MM.1S (cell line): ENCODE measurements around the gene MRC1.

Experiments used
- DNase-seq: peaks from one replicate; pipeline ENCODE4 v3.0.0-alpha.2; 2015
- H2AFZ ChIP-seq: fragments of 300-600 bp; sonication (generic); 2 replicates; pipeline ENCODE4 v1.6.0; 2016; ENCODE audit warnings: antibody characterized with exemption, low read length
- H3F3A ChIP-seq: fragments of 300-600 bp; sonication (generic); 2 replicates; pipeline ENCODE4 v1.6.1; 2016; ENCODE audit warnings: mild to moderate bottlenecking, antibody characterized with exemption, low read length, moderate library complexity, mixed read lengths; ENCODE audit not compliant: insufficient read depth
- H3K27ac ChIP-seq: fragments of 300-600 bp; sonication (generic); 2 replicates; pipeline ENCODE4 v1.5.1; 2016; ENCODE audit warnings: mild to moderate bottlenecking, low read length
- H3K27me3 ChIP-seq: fragments of 300-600 bp; sonication (generic); replicated peaks from 2 replicates; pipeline ENCODE4 v1.6.0; 2016; ENCODE audit warnings: low read length; ENCODE audit not compliant: insufficient read depth
- H3K36me3 ChIP-seq: fragments of 300-600 bp; sonication (generic); replicated peaks from 2 replicates; pipeline ENCODE4 v1.6.1; 2016; ENCODE audit warnings: mild to moderate bottlenecking, low read length, mixed read lengths; ENCODE audit not compliant: insufficient read depth
- H3K4me1 ChIP-seq: fragments of 300-600 bp; sonication (generic); 2 replicates; pipeline ENCODE4 v1.6.1; 2016; ENCODE audit warnings: low read length, mixed read lengths
- H3K4me2 ChIP-seq: fragments of 300-600 bp; sonication (generic); 2 replicates; pipeline ENCODE4 v1.6.0; 2016; ENCODE audit warnings: low read depth, low read length
- H3K4me3 ChIP-seq: fragments of 300-600 bp; sonication (generic); 2 replicates; pipeline ENCODE4 v1.5.1; 2016; ENCODE audit warnings: low read length, mixed read lengths
- H3K79me2 ChIP-seq: fragments of 300-600 bp; sonication (generic); 2 replicates; pipeline ENCODE4 v1.6.1; 2016; ENCODE audit warnings: mixed run types, low read length, mixed read lengths
- H3K9ac ChIP-seq: fragments of 300-600 bp; sonication (generic); 2 replicates; pipeline ENCODE4 v1.6.1; 2016; ENCODE audit warnings: low read length, mixed read lengths
- H3K9me2 ChIP-seq: fragments of 300-600 bp; sonication (generic); replicated peaks from 2 replicates; pipeline ENCODE4 v1.6.1; 2016; ENCODE audit warnings: mild to moderate bottlenecking, low read length, mixed read lengths; ENCODE audit not compliant: insufficient read depth
- H3K9me3 ChIP-seq: fragments of 300-600 bp; sonication (generic); replicated peaks from 2 replicates; pipeline ENCODE4 v1.6.1; 2016; ENCODE audit warnings: mild to moderate bottlenecking, low read length, mixed read lengths; ENCODE audit not compliant: insufficient read depth
- H4K20me1 ChIP-seq: fragments of 300-600 bp; sonication (generic); 2 replicates; pipeline ENCODE4 v1.6.1; 2016; ENCODE audit warnings: mild to moderate bottlenecking, low read length, moderate library complexity, mixed read lengths; ENCODE audit not compliant: insufficient read depth
- EZH2 ChIP-seq: fragments of 300-600 bp; sonication (generic); optimal IDR thresholded peaks from 2 replicates; pipeline ENCODE3; 2017; ENCODE audit warnings: low read depth, mild to moderate bottlenecking, antibody characterized with exemption, low read length, mixed read lengths
- EZH2phosphoT487 ChIP-seq: fragments of 300-600 bp; sonication (generic); IDR thresholded peaks from 2 replicates; pipeline ENCODE4 v1.6.1; 2018; ENCODE audit warnings: antibody characterized with exemption, low read length
- TF ChIP-seq, protein P1 (sequence below): fragments of 300-600 bp; sonication (generic); IDR thresholded peaks from 2 replicates; pipeline ENCODE4 v1.5.1; 2016; ENCODE audit warnings: antibody characterized with exemption, low read length, mixed read lengths

The MRC1 gene

GRCh38 chr10:17821893-17822292, 12.7 kb downstream of the MRC1 start:
- Histone ChIP-seq H3K27ac (no peak overlapping the region), H3K36me3 (no peaks in the 10 kb centered on the region), H3F3A (no peaks in the 10 kb centered on the region), H2AFZ (no peak overlapping the region), H3K79me2 (no peaks in the 10 kb centered on the region), H3K4me1 (no peaks in the 10 kb centered on the region), H3K9me3 (no peaks in the 10 kb centered on the region), H3K9me2 (no peaks in the 10 kb centered on the region), H4K20me1 (no peaks in the 10 kb centered on the region), H3K4me3 (no peak overlapping the region), H3K4me2 (no peak overlapping the region), H3K27me3 (no peaks in the 10 kb centered on the region), H3K9ac (no peak overlapping the region)
- DNase-seq = no peak
- TF ChIP-seq, protein P1, sequence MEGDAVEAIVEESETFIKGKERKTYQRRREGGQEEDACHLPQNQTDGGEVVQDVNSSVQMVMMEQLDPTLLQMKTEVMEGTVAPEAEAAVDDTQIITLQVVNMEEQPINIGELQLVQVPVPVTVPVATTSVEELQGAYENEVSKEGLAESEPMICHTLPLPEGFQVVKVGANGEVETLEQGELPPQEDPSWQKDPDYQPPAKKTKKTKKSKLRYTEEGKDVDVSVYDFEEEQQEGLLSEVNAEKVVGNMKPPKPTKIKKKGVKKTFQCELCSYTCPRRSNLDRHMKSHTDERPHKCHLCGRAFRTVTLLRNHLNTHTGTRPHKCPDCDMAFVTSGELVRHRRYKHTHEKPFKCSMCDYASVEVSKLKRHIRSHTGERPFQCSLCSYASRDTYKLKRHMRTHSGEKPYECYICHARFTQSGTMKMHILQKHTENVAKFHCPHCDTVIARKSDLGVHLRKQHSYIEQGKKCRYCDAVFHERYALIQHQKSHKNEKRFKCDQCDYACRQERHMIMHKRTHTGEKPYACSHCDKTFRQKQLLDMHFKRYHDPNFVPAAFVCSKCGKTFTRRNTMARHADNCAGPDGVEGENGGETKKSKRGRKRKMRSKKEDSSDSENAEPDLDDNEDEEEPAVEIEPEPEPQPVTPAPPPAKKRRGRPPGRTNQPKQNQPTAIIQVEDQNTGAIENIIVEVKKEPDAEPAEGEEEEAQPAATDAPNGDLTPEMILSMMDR = no peak
- TF ChIP-seq EZH2phosphoT487 (no peak), EZH2 (no peak)

DNA sequence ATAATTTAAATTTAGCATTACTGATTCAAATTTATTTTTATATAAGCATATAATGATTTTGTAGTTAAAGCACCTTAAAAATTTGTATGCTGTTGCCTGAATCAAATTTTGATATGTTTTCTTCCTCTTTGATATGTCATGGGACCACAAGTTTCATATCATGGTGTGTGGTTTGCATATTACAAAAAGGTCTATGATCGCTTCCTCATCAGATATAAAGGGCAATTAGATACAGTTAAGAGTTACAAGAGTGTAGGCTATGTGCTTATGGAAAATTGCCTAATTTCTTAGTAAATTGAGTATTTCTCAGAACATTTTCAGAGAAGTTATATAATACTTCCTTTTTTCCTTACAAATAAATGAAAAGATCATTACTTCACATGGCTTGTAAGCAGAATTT, 22.2 kb downstream of the MRC1 start:
- Histone ChIP-seq H3F3A (no peaks in the 10 kb centered on the region), H3K9ac (no peak overlapping the region), H3K36me3 (no peaks in the 10 kb centered on the region), H3K9me3 (no peaks in the 10 kb centered on the region), H3K4me2 (no peak overlapping the region), H4K20me1 (no peaks in the 10 kb centered on the region), H3K27ac (no peak overlapping the region), H3K9me2 (no peaks in the 10 kb centered on the region), H3K4me3 (no peak overlapping the region), H3K79me2 (no peaks in the 10 kb centered on the region), H3K4me1 (no peaks in the 10 kb centered on the region), H3K27me3 (no peaks in the 10 kb centered on the region), H2AFZ (no peak overlapping the region)
- DNase-seq = no peak
- no peak for TF ChIP-seq EZH2phosphoT487
- TF ChIP-seq, protein P1 = no peak
- no peak for TF ChIP-seq EZH2

DNA sequence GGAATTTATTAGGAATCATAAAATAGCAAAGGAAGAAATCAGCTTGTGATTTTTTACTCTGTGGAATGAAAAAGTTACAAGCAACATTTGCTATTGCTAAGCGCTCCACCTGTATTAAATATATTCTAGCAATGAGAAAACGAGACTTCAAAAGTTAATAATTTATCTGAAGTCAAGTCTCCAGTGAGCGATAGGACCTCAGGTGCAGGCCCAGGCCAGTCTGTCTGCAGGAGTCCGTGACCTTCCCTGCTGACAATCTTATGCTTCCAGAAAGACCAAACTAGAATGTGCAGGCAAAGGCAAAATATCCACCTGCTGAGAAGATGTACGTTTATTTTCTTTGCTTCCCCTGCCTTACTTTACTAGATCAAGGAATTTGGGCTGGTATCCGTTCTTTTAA, 22.7 kb downstream of the MRC1 start:
- Histone ChIP-seq H4K20me1 (no peaks in the 10 kb centered on the region), H2AFZ (no peak overlapping the region), H3K4me1 (no peaks in the 10 kb centered on the region), H3K9me3 (no peaks in the 10 kb centered on the region), H3F3A (no peaks in the 10 kb centered on the region), H3K9ac (no peak overlapping the region), H3K27me3 (no peaks in the 10 kb centered on the region), H3K9me2 (no peaks in the 10 kb centered on the region), H3K4me3 (no peak overlapping the region), H3K36me3 (no peaks in the 10 kb centered on the region), H3K79me2 (no peaks in the 10 kb centered on the region), H3K27ac (no peak overlapping the region), H3K4me2 (no peak overlapping the region)
- TF ChIP-seq EZH2 = no peak
- no peak for TF ChIP-seq EZH2phosphoT487
- TF ChIP-seq, protein P1 = no peak
- no peak for DNase-seq
